Keratinocyte (primary cell): Measurements from ENCODE around the gene TTC8.

Experiments
- EZH2 ChIP-seq: IDR thresholded peaks from one replicate; pipeline ENCODE4 v1.6.1; 2012; ENCODE audit warnings: inconsistent platforms, mild to moderate bottlenecking, low read length, moderate library complexity
- TF ChIP-seq, protein P1 (sequence below), 3 experiments: IDR thresholded peaks in 1 of 3; conservative IDR thresholded peaks in 1 of 3; optimal IDR thresholded peaks in 1 of 3; 2 replicates in 2 of 3; 3 replicates in 1 of 3; pipeline versions ENCODE3 to v1.5.1; 2011; ENCODE audit warnings: low read length in 3 of 3, mild to moderate bottlenecking in 3 of 3, moderate library complexity in 2 of 3, control low read depth in 1 of 3, inconsistent platforms in 1 of 3; ENCODE audit not compliant: insufficient read depth in 2 of 3; ENCODE audit errors: extremely low read depth in 1 of 3

DNA sequence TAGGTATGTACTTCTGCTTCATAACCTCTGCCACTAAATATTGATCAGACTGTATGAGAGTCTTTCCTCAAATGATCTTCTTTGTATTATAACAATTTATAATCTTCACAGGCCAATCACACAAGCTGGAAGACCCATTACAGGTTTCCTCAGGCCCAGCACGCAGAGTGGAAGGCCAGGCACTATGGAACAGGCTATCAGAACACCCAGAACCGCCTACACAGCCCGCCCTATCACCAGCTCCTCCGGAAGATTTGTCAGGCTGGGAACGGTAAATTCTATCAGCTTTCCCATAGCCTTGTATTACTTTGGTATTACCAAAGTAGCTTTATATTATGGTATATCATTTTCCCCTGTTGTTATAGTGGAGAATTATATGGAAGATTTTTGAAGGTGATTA is 16.5 kb downstream of the TTC8 start:
- TF ChIP-seq EZH2 = no peak
- TF ChIP-seq, protein P1, sequence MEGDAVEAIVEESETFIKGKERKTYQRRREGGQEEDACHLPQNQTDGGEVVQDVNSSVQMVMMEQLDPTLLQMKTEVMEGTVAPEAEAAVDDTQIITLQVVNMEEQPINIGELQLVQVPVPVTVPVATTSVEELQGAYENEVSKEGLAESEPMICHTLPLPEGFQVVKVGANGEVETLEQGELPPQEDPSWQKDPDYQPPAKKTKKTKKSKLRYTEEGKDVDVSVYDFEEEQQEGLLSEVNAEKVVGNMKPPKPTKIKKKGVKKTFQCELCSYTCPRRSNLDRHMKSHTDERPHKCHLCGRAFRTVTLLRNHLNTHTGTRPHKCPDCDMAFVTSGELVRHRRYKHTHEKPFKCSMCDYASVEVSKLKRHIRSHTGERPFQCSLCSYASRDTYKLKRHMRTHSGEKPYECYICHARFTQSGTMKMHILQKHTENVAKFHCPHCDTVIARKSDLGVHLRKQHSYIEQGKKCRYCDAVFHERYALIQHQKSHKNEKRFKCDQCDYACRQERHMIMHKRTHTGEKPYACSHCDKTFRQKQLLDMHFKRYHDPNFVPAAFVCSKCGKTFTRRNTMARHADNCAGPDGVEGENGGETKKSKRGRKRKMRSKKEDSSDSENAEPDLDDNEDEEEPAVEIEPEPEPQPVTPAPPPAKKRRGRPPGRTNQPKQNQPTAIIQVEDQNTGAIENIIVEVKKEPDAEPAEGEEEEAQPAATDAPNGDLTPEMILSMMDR (optimal IDR thresholded peaks at IDR 0.05 in 1 of 3, IDR thresholded peaks at IDR 0.05 in 1 of 3, conservative IDR thresholded peaks at IDR 0.05 in 1 of 3; ENCODE audit: extremely low read depth in 1 of 3, insufficient read depth in 2 of 3, low read length in 3 of 3) = no peak
